ENCODE results near the gene EXD1.

Gene EXD1

GRCh38 chr15:41231422-41232226 lies 1.1 kb upstream of the EXD1 start:
- no peak for DNase-seq (ENCODE audit: low read depth in 2 of 2)

- DNase-seq (ENCODE audit: low read depth in 2 of 2), result no peak
These were observed 260 bp downstream of the EXD1 start for GRCh38 chr15:41230345-41230649.

DNA sequence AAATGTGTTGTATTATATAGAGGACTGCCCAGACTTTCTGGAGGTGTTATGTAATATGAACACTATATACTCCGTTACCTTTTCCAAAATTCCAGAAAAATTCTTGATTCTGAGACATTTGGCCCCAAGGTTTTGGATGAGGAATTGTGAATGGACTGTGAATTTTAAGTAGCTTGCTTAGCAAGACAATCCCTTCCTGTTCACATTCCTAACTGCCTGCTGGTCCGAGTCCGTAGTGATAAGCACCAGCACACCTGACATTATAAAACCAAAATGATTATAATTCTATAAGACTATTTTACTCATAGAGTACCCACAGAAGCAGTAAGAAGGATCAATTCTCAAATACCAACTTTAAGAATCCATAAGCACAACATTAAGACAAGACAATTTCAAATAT lies 11.2 kb downstream of the EXD1 start:
- no peak for DNase-seq (ENCODE audit: low read depth in 2 of 2)

- DNase-seq (ENCODE audit: low read depth in 2 of 2), result no peak
These were observed 11.7 kb downstream of the EXD1 start for GRCh38 chr15:41218851-41219250.

- DNase-seq (ENCODE audit: low read depth in 2 of 2), result no peak
These were observed 14.8 kb downstream of the EXD1 start for GRCh38 chr15:41215708-41216107.

DNA sequence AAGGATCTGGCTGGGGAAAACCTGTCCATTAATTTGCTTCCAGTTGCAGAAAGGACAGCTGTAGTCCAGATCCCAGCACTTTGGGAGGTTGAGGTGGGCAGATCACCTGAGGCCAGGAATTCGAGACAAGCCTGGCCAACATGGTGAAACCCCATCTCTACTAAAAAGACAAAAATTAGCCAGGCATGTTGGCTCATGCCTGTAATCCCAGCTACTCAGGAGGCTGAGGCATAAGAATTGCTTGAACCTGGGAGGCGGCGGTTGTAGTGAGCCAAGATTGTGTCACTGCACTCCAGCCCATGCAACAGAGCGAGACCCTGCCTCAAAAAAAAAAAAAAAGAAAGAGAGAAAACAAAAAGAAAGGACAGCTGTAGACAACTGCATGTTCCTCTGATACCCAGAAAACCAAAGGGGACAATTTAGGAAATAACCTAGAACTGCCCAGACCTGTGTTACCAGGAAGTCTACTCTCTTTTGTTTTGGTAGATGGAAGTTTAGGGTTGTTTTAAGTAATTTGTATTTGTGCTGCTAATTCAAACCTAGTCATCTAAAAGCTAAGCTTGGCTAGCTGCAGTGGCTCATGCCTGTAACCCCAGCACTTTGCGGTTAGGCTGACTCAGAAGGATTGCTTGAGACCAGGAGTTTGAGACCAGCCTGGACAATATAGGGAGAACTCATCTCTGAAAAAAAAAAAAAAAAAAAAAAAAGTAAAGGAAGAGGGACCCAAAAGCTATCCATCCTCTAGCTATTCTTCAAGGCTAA lies 22.7 kb downstream of the EXD1 start:
- DNase-seq (ENCODE audit: low read depth in 2 of 2), result no peak

GRCh38 chr15:41205315-41205714 lies 25.2 kb downstream of the EXD1 start:
- DNase-seq (ENCODE audit: low read depth in 2 of 2), result no peak

DNA sequence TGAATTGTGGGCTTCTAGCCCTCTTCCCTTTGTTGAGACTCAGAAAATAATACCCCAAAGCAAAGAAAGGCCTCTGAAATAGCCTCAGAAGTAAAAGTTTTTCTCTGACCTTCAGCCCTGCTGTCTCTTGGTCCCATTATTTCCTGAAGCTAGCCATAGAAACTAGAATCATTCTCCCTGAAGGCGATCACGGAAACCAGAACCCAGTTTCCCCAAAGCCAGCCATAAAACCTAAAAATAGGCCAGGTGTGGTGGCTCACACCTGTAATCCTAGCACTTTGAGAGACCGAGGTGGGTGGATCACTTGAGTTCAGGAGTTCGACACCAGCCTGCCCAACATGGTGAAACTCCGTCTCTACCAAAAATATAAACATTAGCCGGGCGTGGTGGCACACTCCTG lies 27.2 kb downstream of the EXD1 start:
- DNase-seq (ENCODE audit: low read depth in 2 of 2), result no peak

GRCh38 chr15:41199470-41199869 lies 31.1 kb downstream of the EXD1 start:
- no peak for DNase-seq (ENCODE audit: low read depth in 2 of 2)

GRCh38 chr15:41194444-41194843 lies 36.1 kb downstream of the EXD1 start:
- no peak for DNase-seq (ENCODE audit: low read depth in 2 of 2)

DNA sequence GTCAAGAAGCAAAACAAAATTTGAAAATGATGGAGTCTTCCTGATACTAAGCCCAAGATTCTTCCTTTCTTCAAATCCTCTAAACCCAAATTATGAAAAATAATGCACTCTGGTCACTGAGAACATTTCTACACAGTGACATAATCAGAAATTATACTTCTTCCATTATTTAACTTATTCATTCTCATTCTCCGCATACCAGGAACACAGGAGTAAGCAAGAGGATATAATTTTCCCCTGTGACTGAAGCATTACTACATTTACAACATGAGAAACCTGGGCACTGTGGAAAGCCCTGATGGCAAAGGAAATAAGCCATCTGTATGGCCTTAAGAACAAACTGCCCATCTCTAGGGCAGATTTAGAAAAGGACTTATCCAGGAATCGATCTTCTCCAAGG lies 47.0 kb downstream of the EXD1 start:
- no peak for DNase-seq (ENCODE audit: low read depth in 2 of 2)

- DNase-seq (ENCODE audit: low read depth in 2 of 2), result no peak
These were observed 48.3 kb downstream of the EXD1 start for GRCh38 chr15:41182266-41182665.

- DNase-seq (ENCODE audit: low read depth in 2 of 2), result no peak
These were observed 50.3 kb downstream of the EXD1 start for GRCh38 chr15:41180206-41180789.

- no peak for DNase-seq (ENCODE audit: low read depth in 2 of 2)
These were observed 60.8 kb downstream of the EXD1 start for GRCh38 chr15:41169781-41170180.

- no peak for DNase-seq (ENCODE audit: low read depth in 2 of 2)
These were observed 61.5 kb downstream of the EXD1 start for GRCh38 chr15:41169086-41169485.

DNA sequence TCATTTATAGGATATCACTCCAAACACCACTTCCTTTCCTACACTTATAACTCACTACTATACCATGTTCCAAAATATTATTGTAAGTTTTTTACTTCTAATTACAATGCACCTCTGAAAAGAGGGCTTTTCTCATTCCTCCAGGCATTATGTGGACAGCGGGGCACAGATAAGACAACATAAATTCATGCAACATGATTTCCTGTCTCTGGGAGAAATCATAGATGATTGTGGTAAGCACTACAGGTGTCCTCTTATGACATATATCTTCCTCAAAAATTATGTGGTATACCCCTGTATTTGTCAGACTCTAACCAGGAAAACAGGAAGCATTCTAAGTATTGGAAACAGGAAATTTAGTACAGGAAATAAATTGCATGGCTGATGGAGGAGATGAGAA lies 68.8 kb downstream of the EXD1 start:
- no peak for DNase-seq (ENCODE audit: low read depth in 2 of 2)

- DNase-seq (ENCODE audit: low read depth in 2 of 2), result no peak
These were observed 69.2 kb downstream of the EXD1 start for GRCh38 chr15:41161336-41161735.

GRCh38 chr15:41160639-41161315 lies 69.8 kb downstream of the EXD1 start:
- DNase-seq (ENCODE audit: low read depth in 2 of 2), result no peak

DNA sequence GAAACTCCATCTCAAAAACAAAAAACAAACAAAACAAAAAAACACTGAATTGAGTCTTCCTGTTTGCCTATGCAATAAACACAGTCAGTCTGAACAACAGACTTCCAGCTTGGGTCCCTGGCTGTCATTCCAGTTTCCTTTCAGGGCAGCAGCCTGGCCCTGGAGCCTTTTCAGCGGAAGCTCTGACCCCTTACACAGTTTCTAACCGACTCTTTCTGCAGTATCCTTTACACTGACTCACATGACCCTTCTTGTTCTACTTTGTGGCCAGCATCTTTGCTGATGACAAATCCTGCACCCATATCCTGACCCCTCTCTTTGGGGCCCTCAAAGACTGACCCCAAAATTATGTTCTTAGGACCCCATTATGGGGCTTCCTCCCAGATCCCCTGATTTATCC lies 76.1 kb downstream of the EXD1 start:
- DNase-seq (ENCODE audit: low read depth in 2 of 2), result no peak

DNA sequence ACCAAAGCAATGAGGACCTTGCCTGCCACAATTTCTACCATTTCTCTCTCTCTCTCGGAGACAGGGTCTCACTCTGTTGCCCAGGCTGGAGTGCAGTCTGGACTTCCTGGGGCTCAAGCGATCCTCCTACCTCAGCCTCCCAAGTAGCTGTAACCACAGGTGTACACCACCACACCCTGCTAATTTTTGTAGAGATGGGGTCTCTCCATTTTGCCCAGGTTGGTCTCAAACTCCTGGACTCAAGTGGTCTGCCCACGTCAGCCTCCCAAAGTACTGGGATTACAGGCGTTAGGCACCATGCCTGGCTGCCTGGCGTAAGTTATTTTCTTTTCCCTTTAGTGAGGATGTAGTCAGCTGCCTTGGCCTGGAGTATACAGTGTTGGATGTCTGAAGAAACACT lies 76.8 kb downstream of the EXD1 start:
- DNase-seq (ENCODE audit: low read depth in 2 of 2), result no peak

DNA sequence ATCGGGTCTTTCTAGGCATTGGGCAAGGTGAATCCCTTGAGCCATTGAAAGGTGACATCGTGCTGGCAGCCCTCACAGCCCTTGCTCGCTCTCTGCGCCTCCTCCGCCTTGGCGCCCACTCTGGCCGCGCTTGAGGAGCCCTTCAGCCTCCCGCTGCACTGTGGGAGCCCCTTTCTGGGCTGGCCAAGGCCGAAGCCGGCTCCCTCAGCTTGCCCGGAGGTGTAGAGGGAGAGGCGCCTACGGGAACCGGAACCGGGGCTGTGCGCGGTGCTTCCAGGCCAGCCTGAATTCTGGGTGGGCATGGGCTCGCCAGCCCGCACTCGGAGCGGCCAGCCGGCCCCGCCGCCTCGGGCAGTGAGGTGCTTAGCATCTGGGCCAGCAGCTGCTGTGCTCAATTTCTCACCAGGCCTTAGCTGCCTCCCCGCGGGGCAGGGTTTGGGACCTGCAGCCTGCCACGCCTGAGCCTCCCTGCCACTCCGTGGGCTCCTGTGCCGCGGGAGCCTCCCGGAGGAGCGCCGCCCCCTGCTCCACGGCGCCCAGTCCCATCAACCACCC lies 79.0 kb downstream of the EXD1 start:
- no peak for DNase-seq (ENCODE audit: low read depth in 2 of 2)

GRCh38 chr15:41150279-41150678 lies 80.3 kb downstream of the EXD1 start:
- no peak for DNase-seq (ENCODE audit: low read depth in 2 of 2)
